OCI-M2 (cell line): ENCODE results near the gene ANO6.
"Not testable (repeated sequence)": the region's sequence is repeated elsewhere in the genome, so short reads cannot be mapped to it uniquely, and the experiment has no call there.

ENCODE experiments used
- DNase-seq: peaks from one replicate; lab custom pipeline; 2025; ENCODE audit not compliant: unreplicated experiment; lab: John Stamatoyannopoulos, UW

The ANO6 gene

GRCh38 chr12:45304514-45305178, 88.8 kb downstream of the ANO6 start:
- no peak for DNase-seq

- no peak for DNase-seq
These were observed 90.0 kb downstream of the ANO6 start for GRCh38 chr12:45305907-45306306.

- no peak for DNase-seq
These were observed 94.1 kb downstream of the ANO6 start for GRCh38 chr12:45309836-45310626.

- DNase-seq, result no peak
These were observed 94.7 kb downstream of the ANO6 start for GRCh38 chr12:45310627-45310968.

- DNase-seq, result no peak
These were observed 96.1 kb downstream of the ANO6 start for GRCh38 chr12:45312012-45312411.

GRCh38 chr12:45314770-45315169, 98.9 kb downstream of the ANO6 start:
- no peak for DNase-seq

GRCh38 chr12:45315462-45315861, 99.6 kb downstream of the ANO6 start:
- DNase-seq, result no peak

GRCh38 chr12:45317261-45317660, 101.4 kb downstream of the ANO6 start:
- not testable (repeated sequence) for DNase-seq

GRCh38 chr12:45322810-45323209, 106.9 kb downstream of the ANO6 start:
- DNase-seq, result no peak

- no peak for DNase-seq
These were observed 108.5 kb downstream of the ANO6 start for GRCh38 chr12:45324391-45324790.

GRCh38 chr12:45326358-45326975, 110.6 kb downstream of the ANO6 start:
- no peak for DNase-seq

GRCh38 chr12:45327823-45328383, 112.0 kb downstream of the ANO6 start:
- DNase-seq, result no peak

GRCh38 chr12:45329238-45329637, 113.3 kb downstream of the ANO6 start:
- DNase-seq, result no peak

- no peak for DNase-seq
These were observed 113.8 kb downstream of the ANO6 start for GRCh38 chr12:45329702-45330101.

GRCh38 chr12:45331552-45331951, 115.7 kb downstream of the ANO6 start:
- DNase-seq, result no peak

- no peak for DNase-seq
These were observed 118.5 kb downstream of the ANO6 start for GRCh38 chr12:45334396-45334795.

GRCh38 chr12:45336331-45336730, 120.4 kb downstream of the ANO6 start:
- no peak for DNase-seq

GRCh38 chr12:45336762-45337596, 121.1 kb downstream of the ANO6 start:
- no peak for DNase-seq

GRCh38 chr12:45337835-45338234, 121.9 kb downstream of the ANO6 start:
- DNase-seq, result no peak

- DNase-seq, result no peak
These were observed 122.4 kb downstream of the ANO6 start for GRCh38 chr12:45338272-45338671.

GRCh38 chr12:45339035-45339434, 123.1 kb downstream of the ANO6 start:
- DNase-seq, result no peak
